K562 (cell line): ENCODE measurements around the gene PTPRE.

Source experiments
- BRF2 ChIP-seq: IDR thresholded peaks from 3 replicates; pipeline ENCODE4 v1.6.1; 2011; ENCODE audit warnings: borderline replicate concordance, mild to moderate bottlenecking; ENCODE audit not compliant: insufficient read length, insufficient read depth
- C11orf30 ChIP-seq: fragments of 450-650 bp; IDR thresholded peaks from 2 replicates; pipeline ENCODE4 v1.6.1; 2016; ENCODE audit warnings: low read depth, mild to moderate bottlenecking
- CREB1 ChIP-seq, 2 experiments: sonication (generic) in 1 of 2; formaldehyde crosslinking in 1 of 2; IDR thresholded peaks; 2 replicates each; pipeline versions ENCODE4 v1.6.1 to v1.8.0; 2012 to 2022; ENCODE audit warnings: inconsistent platforms in 1 of 2, mild to moderate bottlenecking in 1 of 2, missing genetic modification reagents in 1 of 2, moderate library complexity in 1 of 2
- CTCF ChIP-seq, 3 experiments: IDR thresholded peaks in 2 of 3; conservative IDR thresholded peaks in 1 of 3; 2 replicates each; pipeline ENCODE4 v1.5.1; 2011 to 2012; ENCODE audit warnings: low read length in 3 of 3, mild to moderate bottlenecking in 3 of 3, control low read depth in 2 of 3, improper control_type of control experiment in 1 of 3, inconsistent platforms in 1 of 3, low read depth in 1 of 3, mixed read lengths in 1 of 3, moderate library complexity in 1 of 3; ENCODE audit not compliant: insufficient read depth in 2 of 3
- CTCFL ChIP-seq: IDR thresholded peaks from 2 replicates; pipeline ENCODE4 v1.6.1; 2011; ENCODE audit warnings: borderline replicate concordance, low read depth, mild to moderate bottlenecking, moderate library complexity, low read length; ENCODE audit not compliant: insufficient read depth, poor library complexity, severe bottlenecking
- IRF1 ChIP-seq: sonication (generic); formaldehyde crosslinking; IDR thresholded peaks from 2 replicates; pipeline ENCODE4 v1.8.0; 2022; ENCODE audit warnings: missing genetic modification reagents, mild to moderate bottlenecking, borderline replicate concordance
- MAX ChIP-seq: sonication (generic); formaldehyde crosslinking; IDR thresholded peaks from 2 replicates; pipeline ENCODE4 v1.9.0; 2022; ENCODE audit warnings: mild to moderate bottlenecking, missing genetic modification reagents
- PREB ChIP-seq: sonication (generic); formaldehyde crosslinking; IDR thresholded peaks from 2 replicates; pipeline ENCODE4 v1.8.1; 2023; ENCODE audit warnings: mild to moderate bottlenecking, missing genetic modification reagents
- RCOR1 ChIP-seq, 2 experiments: IDR thresholded peaks; 2 replicates each; pipeline ENCODE4 v1.6.1; 2012; ENCODE audit warnings: low read depth in 2 of 2, low read length in 2 of 2, borderline replicate concordance in 1 of 2, improper control_type of control experiment in 1 of 2
- ZNF639 ChIP-seq, 2 experiments: fragments of 200-800 bp in 1 of 2; sonication (Bioruptor generic) in 1 of 2; sonication (generic) in 1 of 2; formaldehyde crosslinking in 1 of 2; IDR thresholded peaks in 1 of 2; conservative IDR thresholded peaks in 1 of 2; 2 replicates each; pipeline versions ENCODE4 v1.5.0 to v1.6.1; 2016 to 2020; ENCODE audit warnings: missing compliant biosample characterization in 1 of 2, missing genetic modification characterization in 1 of 2, missing genetic modification reagents in 1 of 2

GRCh38 chr10:127877699-127878098 is 29.2 kb upstream of the PTPRE start:
- TF ChIP-seq CTCF (IDR thresholded peaks at IDR 0.05 in 2 of 3, conservative IDR thresholded peaks at IDR 0.05 in 1 of 3; ENCODE audit: insufficient read depth in 2 of 3, low read depth in 1 of 3, low read length in 3 of 3), result no peak
- no peak for TF ChIP-seq RCOR1 (IDR thresholded peaks at IDR 0.05; ENCODE audit: borderline replicate concordance in 1 of 2, low read depth in 2 of 2, low read length in 2 of 2)
- TF ChIP-seq IRF1 (CRISPR knock-in tag), result no peak
- no peak for TF ChIP-seq MAX (CRISPR knock-in tag)
- no peak for TF ChIP-seq PREB (CRISPR knock-in tag)
- no peak for TF ChIP-seq C11orf30
- TF ChIP-seq CREB1 (IDR thresholded peaks at IDR 0.05), result no peak
- no peak for TF ChIP-seq CREB1 (CRISPR knock-in tag; IDR thresholded peaks at IDR 0.05)
- no peak for TF ChIP-seq BRF2
- no peak for TF ChIP-seq ZNF639 (CRISPR knock-in tag; conservative IDR thresholded peaks at IDR 0.05 in 1 of 2, IDR thresholded peaks at IDR 0.05 in 1 of 2)
- no peak for TF ChIP-seq CTCFL
